Measurements from ENCODE around the gene KRTAP5-9.
"Not testable (repeated sequence)": the region's sequence is repeated elsewhere in the genome, so short reads cannot be mapped to it uniquely, and the experiment has no call there.

Gene KRTAP5-9

DNA sequence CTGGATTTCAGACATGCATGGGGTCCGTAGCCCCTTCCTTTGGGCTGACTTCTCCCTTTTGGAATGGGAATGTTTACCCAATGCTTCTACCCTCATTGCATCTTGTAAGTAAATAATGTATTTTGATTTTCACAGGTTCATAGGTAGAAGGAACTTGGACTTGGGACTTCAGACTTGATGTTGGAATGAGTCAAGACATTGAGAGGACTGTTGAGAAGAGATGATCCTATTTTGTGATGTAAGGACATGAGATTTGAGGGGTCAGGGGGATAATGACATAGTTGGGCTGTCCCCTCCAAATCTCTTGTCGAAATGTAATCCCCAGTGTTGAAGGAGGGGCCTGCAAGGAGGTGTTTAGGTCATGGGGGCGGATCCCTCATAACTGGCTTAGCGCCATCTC is 16.2 kb downstream of the KRTAP5-9 start:
- no peak for DNase-seq (ENCODE audit: low read depth)
- H3K4me3 ChIP-seq (ENCODE audit: low read depth, low read length), result no peak overlapping the region
- TF ChIP-seq, protein P1, sequence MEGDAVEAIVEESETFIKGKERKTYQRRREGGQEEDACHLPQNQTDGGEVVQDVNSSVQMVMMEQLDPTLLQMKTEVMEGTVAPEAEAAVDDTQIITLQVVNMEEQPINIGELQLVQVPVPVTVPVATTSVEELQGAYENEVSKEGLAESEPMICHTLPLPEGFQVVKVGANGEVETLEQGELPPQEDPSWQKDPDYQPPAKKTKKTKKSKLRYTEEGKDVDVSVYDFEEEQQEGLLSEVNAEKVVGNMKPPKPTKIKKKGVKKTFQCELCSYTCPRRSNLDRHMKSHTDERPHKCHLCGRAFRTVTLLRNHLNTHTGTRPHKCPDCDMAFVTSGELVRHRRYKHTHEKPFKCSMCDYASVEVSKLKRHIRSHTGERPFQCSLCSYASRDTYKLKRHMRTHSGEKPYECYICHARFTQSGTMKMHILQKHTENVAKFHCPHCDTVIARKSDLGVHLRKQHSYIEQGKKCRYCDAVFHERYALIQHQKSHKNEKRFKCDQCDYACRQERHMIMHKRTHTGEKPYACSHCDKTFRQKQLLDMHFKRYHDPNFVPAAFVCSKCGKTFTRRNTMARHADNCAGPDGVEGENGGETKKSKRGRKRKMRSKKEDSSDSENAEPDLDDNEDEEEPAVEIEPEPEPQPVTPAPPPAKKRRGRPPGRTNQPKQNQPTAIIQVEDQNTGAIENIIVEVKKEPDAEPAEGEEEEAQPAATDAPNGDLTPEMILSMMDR (conservative IDR thresholded peaks at IDR 0.05; ENCODE audit: low read depth, low read length), result no peak

DNA sequence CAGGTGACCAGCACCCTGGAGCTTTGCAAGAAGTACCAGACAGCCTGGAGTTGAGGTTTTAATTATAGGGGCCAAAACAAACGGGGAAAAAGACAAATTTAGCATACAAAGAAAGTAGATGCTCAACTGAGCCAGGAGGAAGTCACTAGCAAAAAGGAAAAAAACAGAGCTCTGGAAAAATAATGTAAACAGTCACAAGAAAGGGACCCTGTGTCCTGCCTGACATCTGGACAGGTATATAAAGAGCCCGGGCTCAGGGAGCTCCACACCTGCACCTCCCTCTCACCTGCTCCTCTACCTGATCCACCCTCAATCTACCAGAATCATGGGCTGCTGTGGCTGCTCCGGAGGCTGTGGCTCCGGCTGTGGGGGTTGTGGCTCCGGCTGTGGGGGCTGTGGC is 17.0 kb downstream of the KRTAP5-9 start, which contains the start of gene KRTAP5-10:
KRTAP5-10 (plus strand) TSS at position 301 of the 400 bp plus-strand sequence; CDS start at position 326, 25 bp downstream.
- TF ChIP-seq, protein P1 (conservative IDR thresholded peaks at IDR 0.05; ENCODE audit: low read depth, low read length), result no peak
- no peak within 1 kb of the TSS for H3K4me3 ChIP-seq (ENCODE audit: low read depth, low read length)
- DNase-seq (ENCODE audit: low read depth), result no peak

DNA sequence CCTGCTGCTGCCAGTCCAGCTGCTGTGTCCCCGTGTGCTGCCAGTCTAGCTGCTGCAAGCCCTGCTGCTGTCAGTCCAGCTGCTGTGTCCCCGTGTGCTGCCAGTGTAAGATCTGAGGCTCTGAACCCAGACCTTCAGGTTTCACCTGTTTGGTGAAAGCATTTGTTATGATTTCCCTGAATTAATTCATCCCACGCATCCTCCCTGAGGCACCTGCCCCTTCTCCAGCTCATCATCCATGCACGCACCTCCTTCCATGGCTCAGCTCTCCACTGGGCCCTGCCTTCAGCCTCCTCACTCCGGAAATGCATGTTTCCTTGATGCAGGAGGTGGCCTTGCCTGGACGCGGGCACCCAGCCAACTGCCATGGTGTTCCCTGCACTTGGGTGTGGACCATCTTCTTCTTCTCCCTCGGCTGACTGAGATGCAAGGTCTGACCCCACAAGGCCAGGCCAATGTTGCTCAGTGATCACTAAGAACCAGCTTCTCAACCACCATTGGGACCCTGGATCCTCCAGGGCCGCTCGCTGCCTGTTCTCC is 17.9 kb downstream of the KRTAP5-9 start:
- no peak overlapping the region for H3K4me3 ChIP-seq (ENCODE audit: low read depth, low read length)
- TF ChIP-seq, protein P1 (conservative IDR thresholded peaks at IDR 0.05; ENCODE audit: low read depth, low read length), result no peak
- no peak for DNase-seq (ENCODE audit: low read depth)

DNA sequence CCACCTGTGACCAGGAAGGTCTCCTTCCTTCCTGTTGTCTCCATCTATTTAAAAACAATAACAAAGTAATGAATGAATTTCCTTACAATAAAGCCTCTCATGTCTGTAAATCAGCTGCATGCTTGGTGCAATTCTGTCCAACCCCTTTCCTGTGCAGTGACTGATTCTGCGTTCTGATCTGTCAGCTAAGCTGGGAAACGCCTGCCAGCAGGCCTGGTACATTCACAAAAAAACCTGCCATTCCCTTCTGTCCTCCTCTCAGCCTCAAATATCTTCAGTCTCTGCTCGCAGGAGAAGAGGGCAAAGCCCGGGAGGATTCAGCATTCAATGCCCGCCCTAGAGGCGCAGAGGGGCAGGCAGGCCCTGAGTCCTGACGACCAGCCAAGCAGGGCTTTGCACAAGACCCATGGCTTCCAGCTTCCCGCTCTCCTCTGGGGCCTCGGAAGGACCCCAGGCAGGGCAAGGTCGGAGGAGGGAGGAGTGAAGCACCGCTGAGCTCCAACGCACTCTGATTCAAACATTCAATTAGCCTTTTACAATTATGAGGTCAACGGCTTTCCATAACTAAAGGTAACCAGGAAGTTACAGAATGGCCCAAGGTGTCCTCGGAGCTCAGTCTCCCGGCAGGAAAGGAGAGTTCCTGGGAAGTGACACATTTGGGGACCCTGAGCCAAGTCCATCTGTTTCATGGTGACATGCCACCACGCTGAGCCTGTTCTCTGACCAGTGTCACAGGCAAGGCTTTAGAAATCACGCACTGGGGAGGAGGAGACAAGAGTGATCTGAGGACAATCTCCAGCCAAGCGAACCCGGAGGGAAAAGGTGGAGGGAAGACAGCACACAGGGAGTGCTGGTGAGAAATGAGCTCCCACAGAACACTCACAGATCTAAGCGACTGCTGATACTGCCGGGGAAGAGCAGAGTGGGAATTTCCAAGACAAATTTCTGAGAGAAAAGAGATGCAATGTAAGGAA is 18.7 kb downstream of the KRTAP5-9 start:
- H3K4me3 ChIP-seq (ENCODE audit: low read depth, low read length); DNase-seq (ENCODE audit: low read depth): not testable (repeated sequence)

DNA sequence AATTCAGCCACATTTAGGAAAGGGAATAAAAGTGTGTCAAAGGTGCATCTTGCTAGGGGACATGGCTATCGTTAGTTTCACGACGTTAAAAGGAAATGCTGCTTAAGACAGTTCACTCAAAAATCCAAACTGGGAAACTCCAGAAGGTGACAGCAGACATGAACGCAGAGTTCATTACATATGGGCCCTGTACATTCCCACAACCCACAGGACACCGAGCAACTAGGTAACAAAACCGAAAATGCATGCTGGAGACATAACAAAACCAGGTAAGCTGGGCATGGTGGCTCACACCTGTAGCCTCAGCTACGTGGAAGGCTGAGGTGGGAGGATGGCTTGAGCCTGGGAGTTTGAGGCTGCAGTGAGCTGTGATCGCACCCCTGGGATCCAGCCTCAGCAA is 19.4 kb downstream of the KRTAP5-9 start:
- H3K4me3 ChIP-seq (ENCODE audit: low read depth, low read length), result not testable (repeated sequence)
- DNase-seq (ENCODE audit: low read depth), result peak; percentile 9

DNA sequence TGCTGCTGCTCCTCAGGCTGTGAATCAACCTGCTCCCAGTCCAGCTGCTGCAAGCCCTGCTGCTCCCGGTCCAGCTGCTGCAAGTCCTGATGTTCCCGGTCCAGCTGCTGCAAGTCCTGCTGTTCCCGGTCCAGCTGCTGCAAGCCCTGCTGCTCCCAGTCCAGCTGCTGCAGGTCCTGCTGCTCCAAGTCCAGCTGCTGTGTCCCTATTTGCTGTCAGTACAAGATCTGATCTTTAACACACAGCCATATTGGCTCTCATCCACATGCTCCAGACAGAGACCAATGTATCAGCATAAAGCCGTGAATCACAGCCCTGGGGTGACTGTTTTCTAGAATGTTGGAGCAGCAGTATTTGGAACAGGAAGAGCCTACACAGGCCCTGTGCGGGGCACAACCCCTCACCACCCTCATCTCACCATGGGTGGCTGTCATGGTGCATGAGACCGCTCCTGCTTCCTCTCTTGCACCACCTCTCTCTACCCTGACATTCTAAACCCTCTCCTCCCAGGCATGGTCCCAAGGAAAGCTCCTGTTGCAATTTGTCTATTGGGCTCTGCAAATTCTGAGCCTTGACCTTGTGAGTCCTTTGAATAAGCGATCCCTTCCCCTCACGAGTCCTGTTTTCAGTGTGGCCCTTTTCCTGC is 20.6 kb downstream of the KRTAP5-9 start:
- no peak overlapping the region for H3K4me3 ChIP-seq (ENCODE audit: low read depth, low read length)
- peak; percentile 16 for DNase-seq (ENCODE audit: low read depth)
- TF ChIP-seq, protein P1 (conservative IDR thresholded peaks at IDR 0.05; ENCODE audit: low read depth, low read length), result no peak

DNA sequence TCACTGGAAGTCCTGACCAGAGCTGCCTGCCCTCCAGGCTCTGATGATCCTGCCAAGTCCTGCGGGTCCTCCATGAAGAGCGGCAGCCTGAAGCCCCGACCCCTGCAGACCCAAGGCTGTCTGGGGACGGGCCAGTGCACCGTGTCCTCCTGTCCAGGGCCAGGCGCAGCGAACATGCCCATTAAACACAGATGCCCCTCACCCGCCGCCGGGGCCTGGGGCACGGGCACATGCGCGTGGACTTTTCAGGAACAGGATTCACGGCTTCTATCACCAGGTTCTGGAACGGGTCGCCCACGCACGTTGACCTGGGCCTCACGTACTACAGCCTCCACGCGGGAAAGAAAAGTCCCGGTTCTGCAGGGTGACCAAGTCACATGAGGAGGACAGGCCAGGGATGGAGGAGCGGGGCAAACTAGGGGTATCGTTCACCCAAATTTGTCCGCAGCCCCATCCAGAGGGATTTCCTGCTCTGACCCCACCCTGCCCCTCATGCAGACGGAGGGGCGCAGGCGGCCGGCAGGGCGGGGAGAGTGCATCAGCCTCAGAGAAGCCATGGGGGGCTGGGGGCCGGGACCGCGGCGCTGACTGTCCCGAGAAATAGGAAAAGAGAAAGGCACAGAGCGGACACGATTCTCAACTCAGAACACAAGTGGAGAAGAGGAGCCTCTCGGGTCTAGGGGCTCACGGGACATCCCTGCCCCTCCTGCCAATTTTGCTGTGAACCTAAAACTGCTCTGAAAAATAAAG is 23.1 kb downstream of the KRTAP5-9 start:
- not testable (repeated sequence) for H3K4me3 ChIP-seq (ENCODE audit: low read depth, low read length); DNase-seq (ENCODE audit: low read depth)

DNA sequence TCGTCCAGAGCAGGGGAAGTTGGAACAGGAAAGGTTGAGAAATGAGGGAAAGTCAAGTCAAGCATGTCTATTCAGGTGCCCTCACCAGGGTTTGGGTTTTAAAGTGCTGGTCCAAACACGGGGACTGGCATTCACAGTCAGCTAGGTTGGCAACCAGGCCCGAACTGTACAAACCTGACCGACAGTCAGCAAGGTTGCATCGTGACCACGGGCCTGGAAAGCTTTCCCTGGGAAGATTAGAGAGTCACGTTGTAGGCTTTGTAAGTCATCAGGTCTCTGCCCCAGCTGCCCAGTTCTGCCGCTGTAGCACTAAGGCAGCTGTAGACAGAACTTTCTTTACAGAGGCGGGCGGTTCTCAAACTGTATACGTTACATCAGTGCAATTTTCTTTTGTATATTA is 24.6 kb downstream of the KRTAP5-9 start:
- H3K4me3 ChIP-seq (ENCODE audit: low read depth, low read length), result no peak overlapping the region
- TF ChIP-seq, protein P1 (conservative IDR thresholded peaks at IDR 0.05; ENCODE audit: low read depth, low read length), result no peak
- DNase-seq (ENCODE audit: low read depth), result no peak

Measured in choroid plexus epithelial cell (primary cell).